OCI-LY7 (cell line): ENCODE measurements around the gene ELMO1.

Experiments
- CTCF ChIP-seq: fragments of 200-600 bp; sonication (generic); conservative IDR thresholded peaks from 2 replicates; pipeline ENCODE4 v1.5.1; 2014; ENCODE audit warnings: mild to moderate bottlenecking, antibody characterized with exemption, low read length, moderate library complexity, mixed read lengths
- EZH2phosphoT487 ChIP-seq: fragments of 200-600 bp; sonication (generic); IDR thresholded peaks from 2 replicates; pipeline ENCODE4 v1.6.1; 2018; ENCODE audit warnings: low read depth, borderline replicate concordance, mild to moderate bottlenecking, mixed run types, antibody characterized with exemption, low read length, moderate library complexity, mixed read lengths

GRCh38 chr7:37031571-37032257, 416.9 kb downstream of the ELMO1 start:
- TF ChIP-seq CTCF, result no peak
- no peak for TF ChIP-seq EZH2phosphoT487
